Endothelial cell of umbilical vein (primary cell): ENCODE results near the gene CNTN3.

ENCODE experiments used
- JUN ChIP-seq: IDR thresholded peaks from 2 replicates; pipeline ENCODE4 v1.6.1; 2011; ENCODE audit warnings: borderline replicate concordance, low read depth; ENCODE audit not compliant: insufficient read length, insufficient read depth
- TF ChIP-seq, protein P1 (sequence below), 2 donors: IDR thresholded peaks; 1 replicate in 1 of 2; 2 replicates in 1 of 2; pipeline ENCODE4 v1.5.1; 2011; ENCODE audit warnings: low read length in 2 of 2, mild to moderate bottlenecking in 2 of 2, moderate library complexity in 2 of 2, control low read depth in 1 of 2, inconsistent platforms in 1 of 2, low read depth in 1 of 2; ENCODE audit not compliant: insufficient read depth in 1 of 2; ENCODE audit errors: extremely low read depth in 1 of 2

- no peak for TF ChIP-seq JUN
- TF ChIP-seq, protein P1, sequence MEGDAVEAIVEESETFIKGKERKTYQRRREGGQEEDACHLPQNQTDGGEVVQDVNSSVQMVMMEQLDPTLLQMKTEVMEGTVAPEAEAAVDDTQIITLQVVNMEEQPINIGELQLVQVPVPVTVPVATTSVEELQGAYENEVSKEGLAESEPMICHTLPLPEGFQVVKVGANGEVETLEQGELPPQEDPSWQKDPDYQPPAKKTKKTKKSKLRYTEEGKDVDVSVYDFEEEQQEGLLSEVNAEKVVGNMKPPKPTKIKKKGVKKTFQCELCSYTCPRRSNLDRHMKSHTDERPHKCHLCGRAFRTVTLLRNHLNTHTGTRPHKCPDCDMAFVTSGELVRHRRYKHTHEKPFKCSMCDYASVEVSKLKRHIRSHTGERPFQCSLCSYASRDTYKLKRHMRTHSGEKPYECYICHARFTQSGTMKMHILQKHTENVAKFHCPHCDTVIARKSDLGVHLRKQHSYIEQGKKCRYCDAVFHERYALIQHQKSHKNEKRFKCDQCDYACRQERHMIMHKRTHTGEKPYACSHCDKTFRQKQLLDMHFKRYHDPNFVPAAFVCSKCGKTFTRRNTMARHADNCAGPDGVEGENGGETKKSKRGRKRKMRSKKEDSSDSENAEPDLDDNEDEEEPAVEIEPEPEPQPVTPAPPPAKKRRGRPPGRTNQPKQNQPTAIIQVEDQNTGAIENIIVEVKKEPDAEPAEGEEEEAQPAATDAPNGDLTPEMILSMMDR (IDR thresholded peaks at IDR 0.05; ENCODE audit: extremely low read depth in 1 of 2, insufficient read depth in 1 of 2, low read depth in 1 of 2, low read length in 2 of 2): no peak
Observed at GRCh38 chr3:74613521-74614106, 845 bp downstream of the CNTN3 start.
